Neural cell (in vitro differentiated cells): ENCODE results near the gene TMEM131. TPM values are rescaled to one million over a fixed set of nuclear protein-coding genes. Genes with fewer than 3 reads are reported as not detected.

Source experiments
- H2AFZ ChIP-seq: fragments of 200-600, 300-800 bp; sonication (generic), shearing (Covaris generic); 2 replicates; pipeline ENCODE4 v1.6.0; 2014; ENCODE audit warnings: low read depth, mild to moderate bottlenecking, antibody characterized with exemption, low read length, moderate library complexity
- H3F3A ChIP-seq: fragments of 200-600 bp; shearing (Covaris generic); 2 replicates; pipeline ENCODE4 v1.6.1; 2016; ENCODE audit warnings: mild to moderate bottlenecking, moderate library complexity, mixed read lengths, antibody characterized with exemption, low read length; ENCODE audit not compliant: insufficient read depth, poor library complexity, severe bottlenecking
- H3K27ac ChIP-seq: fragments of 200-600, 300-800 bp; sonication (generic), shearing (Covaris generic); 2 replicates; pipeline ENCODE4 v1.5.1; 2014; ENCODE audit warnings: mild to moderate bottlenecking, low read length, moderate library complexity
- H3K27me3 ChIP-seq: fragments of 300-800, 200-600 bp; sonication (generic), shearing (Covaris generic); 2 replicates; pipeline ENCODE4 v1.6.0; 2014; ENCODE audit warnings: mild to moderate bottlenecking, low read depth, low read length, moderate library complexity; ENCODE audit not compliant: insufficient read depth
- H3K36me3 ChIP-seq: fragments of 300-800, 200-600 bp; sonication (generic), shearing (Covaris generic); 2 replicates; pipeline ENCODE4 v1.5.1; 2014; ENCODE audit warnings: mild to moderate bottlenecking, antibody characterized with exemption, low read length, moderate library complexity; ENCODE audit not compliant: insufficient read depth
- H3K4me2 ChIP-seq: fragments of 300-800, 200-600 bp; sonication (generic), shearing (Covaris generic); 2 replicates; pipeline ENCODE4 v1.6.0; 2014; ENCODE audit warnings: mild to moderate bottlenecking, low read length
- H3K4me3 ChIP-seq: fragments of 300-800, 200-600 bp; sonication (generic), shearing (Covaris generic); 2 replicates; pipeline ENCODE4 v1.5.1; 2014; ENCODE audit warnings: mild to moderate bottlenecking, low read length, moderate library complexity
- H3K79me2 ChIP-seq: fragments of 200-600 bp; shearing (Covaris generic); replicated peaks from 2 replicates; pipeline ENCODE4 v1.6.0; 2014; ENCODE audit warnings: mild to moderate bottlenecking, low read length, moderate library complexity; ENCODE audit not compliant: insufficient read depth
- H3K9ac ChIP-seq: fragments of 300-800, 200-600 bp; sonication (generic), shearing (Covaris generic); 2 replicates; pipeline ENCODE4 v1.6.1; 2016; ENCODE audit warnings: mild to moderate bottlenecking, low read length, mixed read lengths
- H3K9me2 ChIP-seq: fragments of 200-600 bp; shearing (Covaris generic); 2 replicates; pipeline ENCODE4 v1.6.1; 2016; ENCODE audit warnings: mild to moderate bottlenecking, low read length, mixed read lengths; ENCODE audit not compliant: insufficient read depth
- H3K9me3 ChIP-seq: fragments of 200-600, 300-800 bp; sonication (generic), shearing (Covaris generic); 2 replicates; pipeline ENCODE4 v1.6.1; 2016; ENCODE audit warnings: mild to moderate bottlenecking, mixed run types, low read length, moderate library complexity, mixed read lengths
- H4K20me1 ChIP-seq: fragments of 200-600 bp; shearing (Covaris generic); 2 replicates; pipeline ENCODE4 v1.6.1; 2016; ENCODE audit warnings: mild to moderate bottlenecking, mixed run types; ENCODE audit not compliant: insufficient read depth
- EP300 ChIP-seq: fragments of 450-650 bp; conservative IDR thresholded peaks from 2 replicates; pipeline ENCODE4 v1.6.1; 2014; ENCODE audit warnings: antibody characterized with exemption, mild to moderate bottlenecking, moderate library complexity; ENCODE audit not compliant: poor library complexity, severe bottlenecking
- EZH2 ChIP-seq: fragments of 200-600, 300-800 bp; shearing (Covaris generic), sonication (generic); IDR thresholded peaks from 2 replicates; pipeline ENCODE4 v1.6.1; 2014; ENCODE audit warnings: antibody characterized with exemption, low read length, borderline replicate concordance, mild to moderate bottlenecking; ENCODE audit not compliant: insufficient read depth, poor library complexity, severe bottlenecking
- MXI1 ChIP-seq: fragments of 450-650 bp; conservative IDR thresholded peaks from 2 replicates; pipeline ENCODE4 v1.6.1; 2014; ENCODE audit warnings: antibody characterized with exemption, mild to moderate bottlenecking; ENCODE audit not compliant: poor library complexity, severe bottlenecking
- POLR2AphosphoS5 ChIP-seq: IDR thresholded peaks from 2 replicates; pipeline ENCODE4 v1.6.1; 2012
- RAD21 ChIP-seq: fragments of 450-650 bp; conservative IDR thresholded peaks from 2 replicates; pipeline ENCODE4 v1.6.1; 2014; ENCODE audit warnings: antibody characterized with exemption, mild to moderate bottlenecking, moderate library complexity
- SMC3 ChIP-seq: fragments of 450-650 bp; conservative IDR thresholded peaks from 2 replicates; pipeline ENCODE4 v1.6.1; 2014; ENCODE audit warnings: antibody characterized with exemption, mild to moderate bottlenecking, moderate library complexity; ENCODE audit not compliant: poor library complexity
- TAF1 ChIP-seq: IDR thresholded peaks from 2 replicates; pipeline ENCODE4 v1.6.1; 2012; ENCODE audit warnings: low read depth
- polyA plus RNA-seq: library from polyadenylated mRNA; depleted of rRNA; stranded (reverse); fragments of >200 nt; gene quantifications from 2 replicates; pipeline ENCODE4 v1.2.3, GENCODE V29; 2014
- TF ChIP-seq, protein P1 (sequence below): fragments of 450-650 bp; IDR thresholded peaks from 2 replicates; pipeline ENCODE4 v1.5.1; 2014; ENCODE audit warnings: antibody characterized with exemption, mild to moderate bottlenecking, moderate library complexity; ENCODE audit not compliant: poor library complexity, severe bottlenecking
- TF ChIP-seq, protein P2 (sequence below): IDR thresholded peaks from 2 replicates; pipeline ENCODE4 v1.6.1; 2012; ENCODE audit warnings: borderline replicate concordance

The TMEM131 gene
- polyA plus RNA-seq, 1 donor from 2014 or later: 9.6 TPM

DNA sequence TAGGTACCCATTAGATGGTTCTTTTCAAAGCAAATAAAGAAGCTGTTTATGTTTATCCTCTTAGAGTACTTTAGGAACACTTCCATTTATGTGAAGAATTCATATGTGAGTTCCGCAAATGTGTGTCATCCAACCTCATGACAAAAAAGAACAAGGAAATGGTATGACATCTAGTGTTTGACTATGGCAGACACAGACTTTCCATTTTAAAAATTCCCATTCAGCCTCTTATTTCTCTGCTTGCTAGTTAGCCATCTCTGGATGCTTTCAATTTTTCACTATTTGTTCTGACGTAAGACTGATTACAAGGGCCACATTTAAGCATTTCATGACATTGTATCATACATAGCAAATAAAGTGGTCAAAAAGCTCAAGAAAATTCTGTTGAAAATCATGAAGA, 179.3 kb downstream of the TMEM131 start:
- TF ChIP-seq, protein P1, sequence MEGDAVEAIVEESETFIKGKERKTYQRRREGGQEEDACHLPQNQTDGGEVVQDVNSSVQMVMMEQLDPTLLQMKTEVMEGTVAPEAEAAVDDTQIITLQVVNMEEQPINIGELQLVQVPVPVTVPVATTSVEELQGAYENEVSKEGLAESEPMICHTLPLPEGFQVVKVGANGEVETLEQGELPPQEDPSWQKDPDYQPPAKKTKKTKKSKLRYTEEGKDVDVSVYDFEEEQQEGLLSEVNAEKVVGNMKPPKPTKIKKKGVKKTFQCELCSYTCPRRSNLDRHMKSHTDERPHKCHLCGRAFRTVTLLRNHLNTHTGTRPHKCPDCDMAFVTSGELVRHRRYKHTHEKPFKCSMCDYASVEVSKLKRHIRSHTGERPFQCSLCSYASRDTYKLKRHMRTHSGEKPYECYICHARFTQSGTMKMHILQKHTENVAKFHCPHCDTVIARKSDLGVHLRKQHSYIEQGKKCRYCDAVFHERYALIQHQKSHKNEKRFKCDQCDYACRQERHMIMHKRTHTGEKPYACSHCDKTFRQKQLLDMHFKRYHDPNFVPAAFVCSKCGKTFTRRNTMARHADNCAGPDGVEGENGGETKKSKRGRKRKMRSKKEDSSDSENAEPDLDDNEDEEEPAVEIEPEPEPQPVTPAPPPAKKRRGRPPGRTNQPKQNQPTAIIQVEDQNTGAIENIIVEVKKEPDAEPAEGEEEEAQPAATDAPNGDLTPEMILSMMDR: no peak
- no peak for TF ChIP-seq RAD21
- TF ChIP-seq EP300: no peak
- no peak for TF ChIP-seq TAF1
- no peak for TF ChIP-seq SMC3
- TF ChIP-seq MXI1: no peak
- no peak for TF ChIP-seq EZH2
- TF ChIP-seq POLR2AphosphoS5: no peak
- TF ChIP-seq, protein P2, sequence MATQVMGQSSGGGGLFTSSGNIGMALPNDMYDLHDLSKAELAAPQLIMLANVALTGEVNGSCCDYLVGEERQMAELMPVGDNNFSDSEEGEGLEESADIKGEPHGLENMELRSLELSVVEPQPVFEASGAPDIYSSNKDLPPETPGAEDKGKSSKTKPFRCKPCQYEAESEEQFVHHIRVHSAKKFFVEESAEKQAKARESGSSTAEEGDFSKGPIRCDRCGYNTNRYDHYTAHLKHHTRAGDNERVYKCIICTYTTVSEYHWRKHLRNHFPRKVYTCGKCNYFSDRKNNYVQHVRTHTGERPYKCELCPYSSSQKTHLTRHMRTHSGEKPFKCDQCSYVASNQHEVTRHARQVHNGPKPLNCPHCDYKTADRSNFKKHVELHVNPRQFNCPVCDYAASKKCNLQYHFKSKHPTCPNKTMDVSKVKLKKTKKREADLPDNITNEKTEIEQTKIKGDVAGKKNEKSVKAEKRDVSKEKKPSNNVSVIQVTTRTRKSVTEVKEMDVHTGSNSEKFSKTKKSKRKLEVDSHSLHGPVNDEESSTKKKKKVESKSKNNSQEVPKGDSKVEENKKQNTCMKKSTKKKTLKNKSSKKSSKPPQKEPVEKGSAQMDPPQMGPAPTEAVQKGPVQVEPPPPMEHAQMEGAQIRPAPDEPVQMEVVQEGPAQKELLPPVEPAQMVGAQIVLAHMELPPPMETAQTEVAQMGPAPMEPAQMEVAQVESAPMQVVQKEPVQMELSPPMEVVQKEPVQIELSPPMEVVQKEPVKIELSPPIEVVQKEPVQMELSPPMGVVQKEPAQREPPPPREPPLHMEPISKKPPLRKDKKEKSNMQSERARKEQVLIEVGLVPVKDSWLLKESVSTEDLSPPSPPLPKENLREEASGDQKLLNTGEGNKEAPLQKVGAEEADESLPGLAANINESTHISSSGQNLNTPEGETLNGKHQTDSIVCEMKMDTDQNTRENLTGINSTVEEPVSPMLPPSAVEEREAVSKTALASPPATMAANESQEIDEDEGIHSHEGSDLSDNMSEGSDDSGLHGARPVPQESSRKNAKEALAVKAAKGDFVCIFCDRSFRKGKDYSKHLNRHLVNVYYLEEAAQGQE: no peak
- Histone ChIP-seq H3K9ac (no peak overlapping the region), H3K36me3 (peaks cover 19% of the 10 kb centered on the region), H2AFZ (no peak overlapping the region), H3K9me3 (no peaks in the 10 kb centered on the region), H3K27me3 (no peaks in the 10 kb centered on the region), H3F3A (no peaks in the 10 kb centered on the region), H4K20me1 (no peaks in the 10 kb centered on the region), H3K4me2 (no peak overlapping the region), H3K4me3 (no peak overlapping the region), H3K9me2 (no peaks in the 10 kb centered on the region), H3K79me2 (no peaks in the 10 kb centered on the region), H3K27ac (no peak overlapping the region)

DNA sequence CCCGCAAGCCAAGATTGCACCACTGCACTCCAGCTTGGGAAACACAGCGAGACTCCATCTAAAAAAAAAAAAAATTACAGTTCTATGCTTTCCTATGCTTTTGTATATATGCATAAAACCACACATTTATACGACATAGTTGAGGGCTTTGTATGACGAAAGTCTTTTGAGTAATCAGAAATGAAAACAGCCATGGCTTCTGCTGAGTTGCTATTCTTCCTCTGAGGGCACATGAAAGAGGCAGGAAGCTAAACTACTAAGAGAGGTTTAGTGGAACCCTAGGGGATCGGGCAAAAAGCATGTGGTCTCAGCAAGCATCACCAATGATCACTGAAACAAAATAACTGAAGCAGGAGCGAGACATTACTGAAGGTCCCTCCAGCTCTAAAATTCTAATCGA, 182.8 kb downstream of the TMEM131 start:
- Histone ChIP-seq H3K4me3 (no peak overlapping the region), H3K27ac (no peak overlapping the region), H2AFZ (no peak overlapping the region), H3K27me3 (no peaks in the 10 kb centered on the region), H3K36me3 (peaks cover 22% of the 10 kb centered on the region), H3K9ac (no peak overlapping the region), H3K79me2 (no peaks in the 10 kb centered on the region), H3K4me2 (no peak overlapping the region), H3K9me3 (no peaks in the 10 kb centered on the region), H3K9me2 (no peaks in the 10 kb centered on the region), H4K20me1 (no peaks in the 10 kb centered on the region), H3F3A (no peaks in the 10 kb centered on the region)
- no peak for TF ChIP-seq MXI1
- TF ChIP-seq EZH2: no peak
- no peak for TF ChIP-seq EP300
- TF ChIP-seq, protein P2: no peak
- TF ChIP-seq, protein P1: no peak
- no peak for TF ChIP-seq RAD21
- no peak for TF ChIP-seq POLR2AphosphoS5
- TF ChIP-seq SMC3: no peak
- TF ChIP-seq TAF1: no peak
